A673 (cell line): ENCODE measurements around the gene NAALADL2. TPM values are rescaled to one million over a fixed set of nuclear protein-coding genes. Genes with fewer than 3 reads are reported as not detected.

Experiments
- BruUV-seq: library from RNA; stranded (reverse); fragments of 400-500 nt; replicated peaks from 2 replicates; lab custom pipeline; 2021; lab: Mats Ljungman, UMichigan
- CTCF ChIA-PET: fragments of 300-600 bp; sonication (Branson Sonifier 250); formaldehyde crosslinking; loops from one replicate; lab custom pipeline; 2022; ENCODE audit warnings: antibody characterized with exemption; lab: Charles Lee
- POLR2A ChIA-PET: fragments of 300-600 bp; sonication (Branson Sonifier 250); formaldehyde crosslinking; loops from one replicate; lab custom pipeline; 2022; ENCODE audit warnings: antibody characterized with exemption; ENCODE audit not compliant: low non-redundant PET; lab: Charles Lee
- DNase-seq: peaks from one replicate; pipeline ENCODE4 v3.0.0-alpha.2; 2015; ENCODE audit warnings: low spot score
- H3K27ac ChIP-seq: fragments of 200-600 bp; sonication (generic); 2 replicates; pipeline ENCODE4 v1.5.1; 2016; ENCODE audit warnings: mixed run types, low read depth, mild to moderate bottlenecking, mixed read lengths, antibody characterized with exemption, low read length; ENCODE audit not compliant: poor library complexity, severe bottlenecking
- H3K27me3 ChIP-seq: fragments of 200-600 bp; sonication (generic); replicated peaks from 2 replicates; pipeline ENCODE4 v1.6.1; 2017; ENCODE audit warnings: mixed run types, low read depth, mild to moderate bottlenecking, mixed read lengths, antibody characterized with exemption, low read length; ENCODE audit not compliant: insufficient read depth, poor library complexity
- H3K36me3 ChIP-seq: fragments of 200-600 bp; sonication (generic); 2 replicates; pipeline ENCODE4 v1.6.1; 2016; ENCODE audit warnings: mixed run types, mild to moderate bottlenecking, mixed read lengths, antibody characterized with exemption, low read length; ENCODE audit not compliant: insufficient read depth, poor library complexity, severe bottlenecking
- H3K4me1 ChIP-seq: fragments of 200-600 bp; sonication (generic); 2 replicates; pipeline ENCODE4 v1.6.1; 2017; ENCODE audit warnings: mixed run types, mild to moderate bottlenecking, mixed read lengths, antibody characterized with exemption, low read length; ENCODE audit not compliant: insufficient read depth, poor library complexity, severe bottlenecking
- H3K4me3 ChIP-seq: fragments of 200-600 bp; sonication (generic); 2 replicates; pipeline ENCODE4 v1.5.1; 2016; ENCODE audit warnings: low read depth, mixed run types, mild to moderate bottlenecking, mixed read lengths, low read length; ENCODE audit not compliant: poor library complexity, severe bottlenecking
- H3K9me3 ChIP-seq: fragments of 200-600 bp; sonication (generic); 2 replicates; pipeline ENCODE4 v1.6.1; 2016; ENCODE audit warnings: mixed run types, low read depth, mild to moderate bottlenecking, mixed read lengths, antibody characterized with exemption, low read length; ENCODE audit not compliant: poor library complexity, severe bottlenecking
- EZH2 ChIP-seq: fragments of 200-600 bp; sonication (generic); IDR thresholded peaks from 2 replicates; pipeline ENCODE4 v1.6.1; 2017; ENCODE audit warnings: borderline replicate concordance, low read depth, mild to moderate bottlenecking, mixed read lengths, antibody characterized with exemption, low read length; ENCODE audit not compliant: poor library complexity, severe bottlenecking
- intact Hi-C: fragments of 100-400 bp; cut with micrococcal nuclease; formaldehyde crosslinking; loops from one replicate; pipeline ENCODE4 v1.10.0; 2022; ENCODE audit not compliant: unreplicated experiment
- total RNA-seq: library from RNA; stranded (reverse); gene quantifications from 2 replicates; pipeline ENCODE4 v1.2.3, GENCODE V29; 2021
- TF ChIP-seq, protein P1 (sequence below): fragments of 300-800, 200-600 bp; sonication (generic); conservative IDR thresholded peaks from 2 replicates; pipeline ENCODE4 v1.5.1; 2017; ENCODE audit warnings: low read depth, mild to moderate bottlenecking, antibody characterized with exemption, low read length, moderate library complexity, mixed read lengths

NAALADL2 gene
- total RNA-seq, 1 experiment from 2014 or later: 0.64 TPM

DNA sequence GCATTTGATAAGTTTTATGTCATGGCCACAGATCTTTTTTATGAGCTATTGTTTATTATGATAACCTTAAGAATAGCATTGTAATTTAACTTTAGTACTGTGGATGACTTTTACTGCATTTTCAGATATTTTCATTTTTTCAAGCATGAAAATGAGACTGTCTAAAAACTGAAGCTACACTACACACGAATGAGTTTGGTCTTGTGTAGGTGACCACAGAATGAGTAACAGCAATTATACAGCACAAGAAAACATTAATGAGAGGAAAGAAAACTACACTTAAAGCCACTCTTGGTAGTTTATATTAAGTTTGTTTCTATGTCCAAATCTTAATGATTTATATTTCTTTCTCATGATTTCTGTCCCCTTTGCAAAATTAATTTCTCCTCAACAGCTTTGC lies 809.2 kb downstream of the NAALADL2 start:
- DNase-seq: no peak
- POLR2A ChIA-PET: no interaction called here
- Histone ChIP-seq H3K4me3 (no peak overlapping the region), H3K27me3 (no peaks in the 10 kb centered on the region), H3K4me1 (no peaks in the 10 kb centered on the region), H3K9me3 (no peaks in the 10 kb centered on the region), H3K36me3 (no peaks in the 10 kb centered on the region), H3K27ac (no peak overlapping the region)
- CTCF ChIA-PET: no interaction called here
- BruUV-seq: no TSS peak
- intact Hi-C loops: no loop called here
- TF ChIP-seq EZH2: no peak
- TF ChIP-seq, protein P1, sequence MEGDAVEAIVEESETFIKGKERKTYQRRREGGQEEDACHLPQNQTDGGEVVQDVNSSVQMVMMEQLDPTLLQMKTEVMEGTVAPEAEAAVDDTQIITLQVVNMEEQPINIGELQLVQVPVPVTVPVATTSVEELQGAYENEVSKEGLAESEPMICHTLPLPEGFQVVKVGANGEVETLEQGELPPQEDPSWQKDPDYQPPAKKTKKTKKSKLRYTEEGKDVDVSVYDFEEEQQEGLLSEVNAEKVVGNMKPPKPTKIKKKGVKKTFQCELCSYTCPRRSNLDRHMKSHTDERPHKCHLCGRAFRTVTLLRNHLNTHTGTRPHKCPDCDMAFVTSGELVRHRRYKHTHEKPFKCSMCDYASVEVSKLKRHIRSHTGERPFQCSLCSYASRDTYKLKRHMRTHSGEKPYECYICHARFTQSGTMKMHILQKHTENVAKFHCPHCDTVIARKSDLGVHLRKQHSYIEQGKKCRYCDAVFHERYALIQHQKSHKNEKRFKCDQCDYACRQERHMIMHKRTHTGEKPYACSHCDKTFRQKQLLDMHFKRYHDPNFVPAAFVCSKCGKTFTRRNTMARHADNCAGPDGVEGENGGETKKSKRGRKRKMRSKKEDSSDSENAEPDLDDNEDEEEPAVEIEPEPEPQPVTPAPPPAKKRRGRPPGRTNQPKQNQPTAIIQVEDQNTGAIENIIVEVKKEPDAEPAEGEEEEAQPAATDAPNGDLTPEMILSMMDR: no peak

DNA sequence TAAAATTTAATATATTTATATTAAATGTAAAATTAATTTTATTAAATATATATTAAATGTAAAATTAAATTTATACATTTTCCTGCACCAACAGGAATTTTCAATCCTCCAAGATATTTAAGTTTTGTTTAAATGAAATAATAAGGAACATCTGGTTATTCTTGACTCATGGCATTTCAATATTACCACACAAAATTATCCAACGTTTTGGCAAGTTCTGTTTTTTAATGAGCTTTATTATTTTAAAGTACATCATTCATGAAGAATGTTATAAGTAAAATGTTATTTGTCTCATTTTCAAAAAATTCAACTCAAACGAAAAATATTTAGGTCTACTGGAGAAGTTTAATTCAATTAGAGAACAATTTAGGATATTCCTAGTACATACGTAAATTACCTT lies 811.4 kb downstream of the NAALADL2 start:
- no peak for DNase-seq

GRCh38 chr3:175672119-175672689 lies 813.1 kb downstream of the NAALADL2 start:
- no TSS peak for BruUV-seq
- Histone ChIP-seq H3K4me3 (no peak overlapping the region), H3K4me1 (no peaks in the 10 kb centered on the region), H3K27ac (no peak overlapping the region), H3K9me3 (no peaks in the 10 kb centered on the region), H3K27me3 (no peaks in the 10 kb centered on the region), H3K36me3 (no peaks in the 10 kb centered on the region)
- intact Hi-C loops: no loop called here
- no peak for DNase-seq
- ChIA-PET POLR2A (interaction anchor here (0.6 kb wide), 1 partner anchor 665 kb away, joined by 20 read pairs; no protein-coding TSS in a partner anchor), CTCF (no interaction called here)
- TF ChIP-seq EZH2: no peak
- TF ChIP-seq, protein P1: no peak

More for the DNA sequence above, 811.4 kb downstream of the NAALADL2 start:
- BruUV-seq: no TSS peak
- no peak overlapping the region for H3K27ac ChIP-seq
- intact Hi-C loops: no loop called here
- TF ChIP-seq EZH2: no peak
- TF ChIP-seq, protein P1: no peak
- POLR2A ChIA-PET: no interaction called here
- H3K4me1 ChIP-seq: no peaks in the 10 kb centered on the region
- no peaks in the 10 kb centered on the region for H3K36me3 ChIP-seq
- no peaks in the 10 kb centered on the region for H3K27me3 ChIP-seq
- CTCF ChIA-PET: no interaction called here
- H3K9me3 ChIP-seq: no peaks in the 10 kb centered on the region
- no peak overlapping the region for H3K4me3 ChIP-seq
